DLD1 (cell line): Measurements from ENCODE around the gene VPS4A.

Source experiments
- in situ Hi-C: cut with HindIII; loops from 2 replicates; pipeline ENCODE4 v1.10.0; 2017; ENCODE audit warnings: low sequenced_read_pairs

VPS4A gene

DNA sequence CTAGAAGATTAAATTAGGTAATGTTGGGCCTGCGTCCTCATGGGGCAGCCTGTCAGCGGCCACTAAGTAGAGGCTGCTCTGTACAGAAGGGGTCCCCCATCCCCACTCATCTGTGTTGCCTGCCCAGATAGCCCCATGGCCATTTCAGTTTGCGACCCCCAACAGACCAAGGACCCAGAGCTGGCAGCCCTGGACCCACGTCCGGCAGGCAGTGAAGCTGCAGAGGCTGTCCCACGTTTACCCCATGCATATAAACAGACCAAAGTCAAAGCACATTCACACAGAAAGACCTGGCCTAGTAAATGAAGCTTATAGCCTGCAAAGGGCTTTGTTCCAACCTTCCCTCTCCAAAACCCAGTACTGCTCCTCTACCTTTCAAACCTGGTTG, 14.6 kb downstream of the VPS4A start:
- in situ Hi-C loops: no loop called here

DNA sequence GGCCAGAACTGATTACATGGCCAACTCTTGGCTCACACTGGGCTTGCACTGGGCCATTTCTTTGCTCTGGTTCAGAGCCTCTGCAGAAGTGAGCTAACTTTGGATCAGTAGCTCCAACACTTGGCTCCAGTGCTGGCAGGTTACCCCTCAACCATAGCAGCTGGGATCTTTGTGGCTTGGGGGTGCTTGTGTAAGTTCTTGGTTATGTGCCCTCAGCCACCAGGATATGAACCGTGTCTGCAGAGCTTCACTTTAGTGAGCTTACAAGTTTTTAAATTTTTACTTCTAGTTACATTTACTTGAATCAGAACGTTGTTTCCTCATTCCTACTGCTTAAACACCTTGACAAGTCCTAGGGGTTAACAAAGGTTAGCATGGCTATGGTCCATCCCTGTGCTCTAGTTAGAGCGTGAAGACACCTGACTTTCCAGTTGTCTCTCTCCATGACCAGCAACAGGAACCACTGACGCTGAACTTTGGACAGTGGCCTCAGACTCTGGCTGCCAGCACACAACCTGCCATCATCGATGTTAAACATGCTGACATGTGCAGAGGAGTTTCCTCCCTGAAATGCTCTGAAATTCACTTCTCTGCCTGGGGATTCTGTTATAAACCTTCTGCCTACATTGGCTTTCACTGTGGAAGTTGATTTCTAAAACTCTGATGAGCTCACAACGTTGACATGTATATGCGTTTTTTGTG, 15.2 kb downstream of the VPS4A start:
- in situ Hi-C loops: no loop called here

DNA sequence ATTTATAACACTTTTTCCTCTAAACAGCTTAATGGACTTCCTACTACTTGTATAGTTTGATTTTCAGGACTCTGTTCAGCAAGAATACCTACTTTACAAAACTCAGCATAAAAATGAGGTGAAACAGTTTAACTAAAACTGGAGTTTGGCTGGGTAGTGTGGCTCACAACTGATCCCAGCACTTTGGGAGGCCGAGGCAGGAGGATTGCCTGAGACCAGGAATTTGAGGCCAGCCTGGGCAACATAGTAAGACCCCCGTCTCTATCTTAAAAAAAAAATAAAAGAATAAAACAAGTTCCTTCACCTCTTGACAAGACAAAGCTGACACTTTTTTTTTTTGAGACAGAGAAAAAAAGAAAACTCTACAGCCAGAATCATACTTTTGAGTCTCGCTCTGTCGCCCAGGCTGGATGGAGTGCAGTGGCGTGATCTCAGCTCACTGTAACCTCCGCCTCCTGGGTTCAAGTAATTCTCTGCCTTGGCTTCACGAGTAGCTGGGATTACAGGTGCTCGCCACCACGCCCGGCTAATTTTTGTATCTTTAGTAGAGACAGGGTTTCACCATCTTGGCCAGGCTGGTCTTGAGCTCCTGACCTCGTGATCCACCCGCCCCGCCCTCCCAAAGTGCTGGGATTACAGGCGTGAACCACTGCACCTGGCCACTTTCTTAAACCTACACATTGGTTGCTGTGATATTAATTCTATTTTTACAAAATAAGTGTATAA, 16.6 kb downstream of the VPS4A start:
- in situ Hi-C loops: no loop called here

DNA sequence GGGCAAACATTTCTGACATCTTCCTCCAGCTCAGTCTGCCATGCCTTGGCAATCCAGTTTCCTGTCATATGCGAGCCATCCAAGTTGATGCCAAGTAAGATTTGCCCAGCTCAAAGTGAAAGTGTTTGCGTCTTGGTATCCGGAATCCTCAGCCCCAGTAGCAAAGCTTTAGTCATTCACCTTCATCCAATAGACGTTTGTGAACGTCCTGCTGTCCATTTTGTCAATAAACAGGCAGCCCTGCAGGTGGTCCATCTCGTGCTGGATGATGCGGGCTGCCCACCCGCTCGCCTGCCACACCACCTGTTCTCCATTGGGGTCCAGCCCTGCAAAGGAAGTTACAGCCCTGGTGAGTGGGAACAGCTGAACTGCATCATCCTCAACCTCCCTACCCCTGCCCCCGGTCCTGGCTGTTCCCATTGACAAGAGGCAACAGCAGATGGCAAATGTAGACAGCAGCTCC, 17.7 kb downstream of the VPS4A start:
- in situ Hi-C loops: no loop called here

DNA sequence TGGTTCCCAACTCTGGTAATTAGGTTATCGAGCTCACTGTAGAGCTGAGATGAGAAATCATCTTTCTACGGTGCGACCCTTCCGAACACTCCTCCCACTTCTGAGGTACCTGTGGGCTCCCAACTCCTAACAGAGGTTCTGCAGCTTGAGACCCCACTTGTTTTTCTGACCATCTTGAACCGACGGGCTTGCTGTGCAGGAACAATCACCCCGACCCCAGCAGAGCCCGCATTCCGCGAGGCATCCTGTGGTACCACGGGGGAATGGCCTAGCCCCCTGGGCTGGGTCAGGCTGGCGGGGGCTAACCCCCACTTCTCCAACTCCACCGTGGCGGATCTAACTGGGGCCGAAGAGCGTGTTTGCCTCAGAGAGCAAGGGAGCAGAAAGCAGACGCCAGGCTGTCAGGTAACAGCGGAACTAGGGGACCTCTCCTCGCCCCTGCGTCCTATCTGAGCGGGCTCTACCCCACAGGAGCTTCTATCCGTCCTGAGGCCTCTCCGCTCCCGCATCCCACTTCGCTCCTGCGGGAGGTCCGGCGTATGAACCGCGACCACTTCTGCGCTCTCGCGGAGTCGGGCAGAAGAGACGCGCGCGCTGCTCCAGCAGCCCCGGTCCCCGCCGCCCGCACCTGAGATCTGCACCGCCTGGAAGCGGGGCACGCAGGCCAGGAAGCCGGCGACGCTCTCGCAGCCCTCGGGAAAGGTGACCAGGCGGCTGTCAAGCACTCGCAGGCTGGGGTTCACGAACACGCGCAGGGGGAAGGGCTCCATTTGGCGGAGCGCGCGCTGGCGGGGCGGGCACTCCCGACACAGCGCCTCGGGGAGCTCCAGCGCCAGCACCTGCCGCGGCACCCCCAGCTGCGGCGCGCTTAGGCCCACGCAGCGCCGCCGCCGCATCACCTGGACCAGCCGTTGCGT, 18.5 kb downstream of the VPS4A start:
- in situ Hi-C loops: no loop called here

DNA sequence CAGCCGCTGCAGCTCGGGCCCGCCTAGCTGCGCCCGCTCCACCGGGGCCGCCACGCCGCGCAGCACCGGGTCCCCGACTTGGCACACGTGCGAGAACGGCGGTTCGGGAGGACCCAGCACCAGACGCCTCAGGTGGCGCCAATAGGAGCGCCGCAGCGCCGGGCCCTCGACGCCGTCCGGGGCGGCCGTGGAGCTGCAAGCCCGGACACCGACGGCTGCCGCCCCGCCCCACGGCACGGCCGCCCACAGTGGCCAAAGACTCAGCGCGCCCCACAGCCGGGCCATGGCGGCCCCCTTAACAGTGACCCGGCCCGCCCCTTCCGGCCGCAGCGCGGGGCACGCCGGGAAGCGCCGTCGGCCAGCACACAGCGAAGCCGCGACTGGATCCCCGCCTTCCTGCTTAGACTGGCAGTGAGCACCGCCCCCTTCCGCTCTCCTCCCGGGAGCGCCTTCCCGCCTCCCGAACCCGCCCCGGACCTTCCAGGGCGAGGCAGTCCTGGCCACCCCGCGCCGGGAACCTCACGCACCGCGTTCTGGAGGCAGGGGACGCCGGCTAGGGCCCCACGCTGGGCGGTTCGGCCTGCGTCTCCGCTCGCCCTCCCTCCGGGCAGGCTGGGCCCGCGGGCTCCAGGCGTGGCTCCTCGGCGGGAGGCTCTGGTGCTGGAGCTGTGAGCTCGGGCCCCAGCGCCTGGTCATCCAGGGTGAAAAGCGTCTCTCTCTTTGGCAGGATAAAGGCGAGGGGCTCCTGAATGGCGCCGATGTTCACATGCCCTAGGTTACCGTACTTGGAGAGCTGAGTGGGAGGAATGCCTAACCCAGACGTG, 19.3 kb downstream of the VPS4A start, which contains the start of gene PDF:
Gene PDF, minus strand, starts transcription at position 303 of the 824 bp plus-strand sequence. Its CDS starts 18 bp downstream, at position 285.
- in situ Hi-C loops: no loop called here

DNA sequence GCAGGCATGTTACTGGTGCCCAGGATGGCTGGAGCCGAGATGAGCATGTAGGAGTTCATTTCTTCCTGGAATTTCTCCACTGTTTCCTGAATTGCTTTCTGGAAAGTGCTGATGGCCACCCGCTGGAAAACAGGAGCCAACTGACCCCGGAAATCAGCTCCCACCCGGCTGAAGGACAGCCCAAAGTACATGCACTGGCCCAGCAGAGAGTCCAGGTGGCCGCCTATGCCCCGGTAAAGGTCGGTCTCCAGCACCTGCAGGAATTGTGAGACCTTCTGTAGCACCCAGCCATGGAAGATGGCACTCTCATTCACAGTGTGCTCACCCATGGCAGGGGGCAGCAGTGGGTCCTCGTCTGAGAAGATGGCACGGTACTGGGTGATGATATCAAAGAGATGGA, 23.5 kb downstream of the VPS4A start:
- in situ Hi-C loops: no loop called here

DNA sequence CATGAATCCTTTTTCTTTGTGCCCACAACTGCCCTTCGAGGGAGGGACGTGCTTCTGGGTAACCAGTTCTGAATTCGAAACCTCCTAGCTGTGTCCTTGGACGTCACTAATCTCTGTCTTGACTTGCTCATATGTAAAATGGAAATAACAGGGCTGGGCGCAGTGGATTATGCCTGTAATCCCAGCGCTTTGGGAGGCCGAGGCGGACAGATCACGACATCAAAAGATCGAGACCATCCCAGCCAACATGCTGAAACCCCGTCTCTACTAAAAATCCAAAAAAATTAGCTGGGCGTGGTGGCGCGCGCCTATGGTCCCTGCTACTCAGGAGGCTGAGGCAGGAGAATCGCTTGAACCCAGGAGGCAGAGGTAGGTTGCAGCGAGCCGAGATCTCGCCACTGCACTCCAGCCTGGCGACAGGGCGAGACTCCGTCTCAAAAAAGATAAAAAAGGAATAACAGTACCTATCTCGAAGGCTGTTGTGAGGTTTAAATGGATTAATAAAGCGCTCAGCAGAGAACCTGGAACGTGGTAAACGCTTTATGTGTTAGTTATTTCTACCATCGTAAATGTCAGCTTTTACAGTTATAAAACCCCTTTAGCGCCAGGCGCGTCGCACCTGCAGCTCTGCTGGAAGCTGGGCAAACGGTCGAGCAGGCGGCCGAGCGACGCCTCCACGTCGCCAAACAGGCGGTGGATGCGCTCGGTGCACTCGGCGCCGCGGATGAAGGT, 27.6 kb downstream of the VPS4A start:
- in situ Hi-C loops: no loop called here

DNA sequence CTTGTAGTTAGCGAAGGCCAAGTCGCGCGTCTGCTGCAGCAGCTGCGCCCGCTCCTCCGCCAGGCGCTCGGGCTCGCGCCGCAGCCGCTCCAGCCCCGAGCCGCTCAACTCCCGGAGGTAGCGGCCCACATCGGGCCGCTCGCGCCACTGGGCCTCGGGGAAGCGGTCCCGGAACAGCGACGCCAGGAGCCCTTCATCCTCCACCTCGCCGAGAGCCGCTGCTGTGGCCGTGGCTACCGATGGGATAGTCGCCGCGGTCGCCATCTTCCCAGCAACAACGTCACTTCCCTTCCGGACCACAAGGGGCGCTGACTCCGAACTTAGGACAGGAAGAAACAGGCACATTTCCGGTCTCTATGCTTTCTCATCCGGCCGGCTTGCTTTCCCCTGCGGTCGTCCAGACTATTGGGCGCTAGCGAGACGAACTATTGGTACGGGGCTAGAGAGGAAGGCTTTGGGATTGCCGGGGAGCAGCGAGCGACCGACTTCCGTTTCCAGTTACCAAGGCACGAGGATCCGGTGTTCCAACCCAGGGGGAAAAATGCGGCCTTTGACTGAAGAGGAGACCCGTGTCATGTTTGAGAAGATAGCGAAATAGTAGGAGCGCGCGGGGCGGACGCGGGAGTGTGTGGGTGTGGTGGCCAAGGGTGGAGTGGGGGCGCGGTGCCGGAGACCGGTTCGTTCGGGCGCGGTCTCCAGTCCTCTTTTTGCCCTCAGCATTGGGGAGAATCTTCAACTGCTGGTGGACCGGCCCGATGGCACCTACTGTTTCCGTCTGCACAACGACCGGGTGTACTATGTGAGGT, 28.3 kb downstream of the VPS4A start, which contains the start of the genes COG8 and NIP7:
Gene COG8, minus strand, starts transcription at position 276 of the 806 bp plus-strand sequence. Its CDS starts 12 bp downstream, at position 264.
Gene NIP7, plus strand, starts transcription at position 484 of the 806 bp plus-strand sequence. Its CDS starts 58 bp downstream, at position 542.
- in situ Hi-C loops: no loop called here

DNA sequence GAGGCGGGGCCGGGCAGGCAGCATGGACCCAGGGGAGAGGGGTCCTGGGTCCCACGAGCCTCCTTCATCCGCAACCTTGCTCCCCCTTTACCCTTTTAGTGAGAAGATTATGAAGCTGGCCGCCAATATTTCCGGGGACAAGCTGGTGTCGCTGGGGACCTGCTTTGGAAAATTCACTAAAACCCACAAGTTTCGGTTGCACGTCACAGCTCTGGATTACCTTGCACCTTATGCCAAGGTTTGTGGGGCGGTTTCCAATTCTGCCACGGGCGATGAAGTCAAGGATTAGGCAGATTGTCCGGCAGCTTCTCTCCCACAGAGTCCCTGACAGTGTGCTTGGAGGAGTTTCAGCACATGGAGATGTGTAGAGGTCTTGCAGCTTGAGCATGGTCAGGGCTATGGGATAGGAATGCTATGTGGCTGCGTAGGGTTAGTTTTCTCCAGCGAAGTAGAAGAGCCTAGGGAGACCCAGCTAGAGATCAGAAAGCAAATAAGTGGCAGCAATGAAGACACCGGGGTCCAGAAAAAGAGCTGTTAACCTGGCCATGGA, 29.0 kb downstream of the VPS4A start:
- in situ Hi-C loops: no loop called here

DNA sequence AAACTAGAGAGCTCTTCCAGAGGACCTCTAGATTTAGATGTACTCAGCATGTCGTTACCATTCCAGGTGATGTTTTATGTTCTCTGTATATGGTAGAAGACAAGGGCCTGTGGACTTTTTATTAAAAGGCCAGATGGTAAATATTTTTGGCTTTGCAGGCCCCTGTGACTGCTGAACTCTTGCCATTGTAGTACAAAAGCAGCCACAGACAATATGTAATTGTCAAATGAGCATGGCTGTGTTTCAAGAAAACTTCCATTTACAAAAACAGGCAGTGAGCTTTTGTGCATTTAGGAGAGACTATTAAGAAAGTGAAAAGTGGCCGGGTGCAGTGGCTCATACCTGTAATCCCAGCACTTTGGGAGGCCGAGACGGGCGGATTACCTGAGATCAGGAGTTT, 33.0 kb downstream of the VPS4A start:
- in situ Hi-C loops: no loop called here

DNA sequence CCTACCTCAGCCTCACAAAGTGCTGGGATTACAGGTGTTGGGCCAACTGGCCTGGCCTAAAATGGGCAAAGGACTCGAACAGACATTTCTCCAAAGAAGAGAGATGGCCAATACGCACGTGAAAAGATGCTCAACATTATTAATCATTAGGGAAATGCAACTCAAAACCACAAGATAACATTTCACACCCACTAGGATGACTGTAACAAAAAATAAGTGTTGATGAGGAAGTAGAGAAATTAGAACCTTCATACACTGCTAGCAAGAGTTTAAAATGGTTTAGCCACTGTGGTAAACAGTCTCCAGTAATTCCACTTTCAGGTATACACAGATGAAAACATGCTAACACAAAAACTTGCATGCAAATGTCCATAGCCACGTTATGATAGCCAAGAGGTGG, 34.8 kb downstream of the VPS4A start:
- in situ Hi-C loops: no loop called here

DNA sequence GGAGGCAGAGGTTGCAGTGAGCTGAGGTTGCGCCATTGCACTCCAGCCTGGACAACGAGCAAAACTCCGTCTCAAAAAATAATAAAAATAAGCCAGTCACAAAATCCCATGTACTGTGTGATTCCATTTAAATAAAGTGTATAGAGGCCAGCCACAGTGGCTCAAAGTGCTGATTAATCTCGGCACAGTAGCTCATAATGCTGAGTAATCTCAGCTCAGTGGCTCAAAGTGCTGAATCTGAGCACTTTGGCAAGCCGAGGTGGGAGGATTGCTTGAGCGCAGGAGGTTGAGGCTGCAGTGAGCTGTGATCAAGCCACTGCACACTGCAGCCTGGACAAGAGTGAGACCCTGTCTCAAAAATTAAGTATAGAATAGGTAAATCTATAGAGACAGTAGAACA, 35.5 kb downstream of the VPS4A start:
- in situ Hi-C loops: no loop called here

DNA sequence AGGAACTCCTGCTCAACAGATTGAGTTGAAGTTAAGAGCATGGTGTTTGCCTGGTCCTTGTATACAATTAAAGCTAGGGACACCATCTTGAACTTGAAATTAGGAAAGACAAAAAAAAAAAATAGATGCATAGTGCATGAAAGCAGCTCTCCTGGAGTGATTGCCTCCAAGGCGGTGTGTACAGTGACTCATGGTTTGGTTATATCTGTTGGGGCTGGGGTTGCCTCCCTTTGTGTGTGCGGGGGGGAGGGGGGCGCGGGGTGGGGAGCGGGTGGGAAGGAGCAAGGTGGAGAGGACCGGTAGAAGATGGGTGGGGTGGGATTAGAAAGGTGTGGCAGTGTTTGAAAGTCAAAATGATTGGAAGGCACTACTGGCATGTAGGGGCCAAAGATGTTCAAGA, 37.1 kb downstream of the VPS4A start:
- in situ Hi-C loops: no loop called here

DNA sequence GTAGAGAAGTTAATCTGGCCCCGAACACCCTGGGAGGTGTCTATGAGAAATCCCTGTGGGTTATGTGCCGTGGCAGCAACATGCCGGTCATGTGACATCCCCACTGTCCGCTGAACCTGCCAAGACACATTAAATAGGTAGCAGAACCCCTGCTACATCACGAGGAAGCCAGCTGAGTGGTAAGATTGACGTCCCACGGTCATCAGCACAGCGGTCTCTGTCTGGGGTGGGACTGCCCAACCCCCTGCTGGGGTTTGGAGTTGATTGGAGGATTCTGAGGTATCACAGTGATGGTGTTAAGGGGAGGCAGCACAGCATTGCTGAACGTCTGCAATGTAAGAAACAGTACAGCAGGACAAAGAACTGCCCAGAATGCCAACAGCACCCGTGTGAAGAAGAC, 38.4 kb downstream of the VPS4A start:
- in situ Hi-C loops: no loop called here

DNA sequence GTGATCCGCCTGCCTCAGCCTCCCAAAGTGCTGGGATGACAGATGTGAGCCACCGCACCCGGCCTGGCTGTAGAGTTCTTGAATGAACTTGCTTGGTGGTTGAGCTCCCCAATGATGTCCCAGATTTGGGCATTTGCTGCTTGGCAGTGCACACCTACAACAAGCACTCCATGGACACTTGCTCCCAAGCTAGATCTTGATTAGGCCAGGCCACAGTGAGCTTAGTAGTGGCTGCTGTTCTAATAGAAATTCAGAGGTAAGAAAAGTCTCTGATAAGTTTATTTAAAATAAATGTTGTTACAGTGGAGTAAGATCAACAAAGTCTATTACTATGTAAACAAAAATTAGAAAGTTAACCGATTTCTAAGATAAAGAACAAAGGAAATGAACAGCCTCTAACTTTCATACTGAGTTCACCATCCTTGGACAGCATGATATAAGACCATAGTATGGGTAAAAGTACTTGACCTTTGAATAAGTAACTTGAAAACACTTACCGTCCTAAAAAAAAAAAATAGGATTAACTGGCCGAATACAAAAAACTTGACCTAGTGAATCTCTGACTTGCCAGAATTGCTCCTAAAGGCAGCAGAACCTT, 39.5 kb downstream of the VPS4A start:
- in situ Hi-C loops: no loop called here

DNA sequence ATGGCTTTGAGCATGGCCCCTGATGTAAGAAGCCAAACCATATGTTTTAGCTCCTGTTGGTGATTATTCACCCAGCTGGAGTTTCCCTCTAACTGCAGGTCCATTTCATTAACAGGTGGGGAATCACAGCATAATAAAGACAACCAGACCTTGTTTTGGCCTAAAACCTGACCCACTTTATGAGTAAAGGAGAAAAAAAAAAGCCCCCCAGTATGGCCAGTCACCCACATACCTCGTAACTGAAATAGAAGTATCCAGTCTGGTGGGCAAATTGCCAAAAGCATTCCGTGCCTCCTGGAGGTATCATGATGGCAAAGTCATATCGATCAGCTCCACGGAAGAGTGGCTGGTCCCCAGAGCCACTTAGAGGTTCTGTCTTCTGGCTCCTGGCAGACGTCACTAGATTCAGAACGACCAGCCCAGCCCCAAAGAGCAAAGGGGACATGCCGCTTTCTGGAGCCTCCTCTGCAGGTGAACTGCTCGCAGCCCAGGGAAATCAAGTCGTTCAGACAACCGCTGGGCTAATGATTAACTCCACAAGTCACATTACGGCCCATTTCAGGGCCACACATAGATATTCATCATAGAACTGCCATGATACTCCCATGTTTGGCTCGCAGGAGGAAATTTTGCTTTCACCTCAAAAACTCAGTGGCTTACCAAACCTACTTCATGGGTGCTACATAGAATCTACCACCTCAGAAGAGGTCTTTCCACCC, 40.3 kb downstream of the VPS4A start, which contains the start of gene TMED6:
Gene TMED6, minus strand, starts transcription at position 478 of the 719 bp plus-strand sequence. Its CDS starts 33 bp downstream, at position 445.
- in situ Hi-C loops: no loop called here
